ENCODE results near the gene CAPRIN1.

DNA sequence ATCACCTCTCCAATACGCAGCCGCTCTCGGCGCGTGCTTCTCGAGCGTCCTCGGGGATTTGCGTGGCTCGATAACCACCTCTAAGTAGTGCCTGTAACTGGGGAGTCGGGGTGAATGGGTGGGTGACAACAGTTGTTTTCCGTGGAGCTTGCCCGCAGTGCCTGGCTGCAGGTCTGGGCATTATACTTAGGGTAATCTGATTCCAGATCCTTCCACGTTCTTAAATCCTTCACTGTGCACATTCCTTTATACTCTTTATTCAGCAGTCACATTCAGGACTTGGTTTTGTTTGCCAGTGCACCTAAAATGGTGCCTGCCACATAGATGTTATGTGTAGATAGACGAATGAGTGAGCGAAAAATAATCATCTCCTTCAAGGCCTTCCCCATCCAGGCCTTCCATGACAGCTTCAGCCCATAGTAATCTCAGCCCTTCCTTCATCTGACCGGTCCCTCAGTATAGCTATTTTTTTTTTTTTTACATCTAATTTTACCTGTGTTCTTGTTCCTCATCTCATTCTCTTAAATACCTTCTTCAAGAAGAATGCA, 54.5 kb downstream of the CAPRIN1 start:
- TF ChIP-seq, protein P1, sequence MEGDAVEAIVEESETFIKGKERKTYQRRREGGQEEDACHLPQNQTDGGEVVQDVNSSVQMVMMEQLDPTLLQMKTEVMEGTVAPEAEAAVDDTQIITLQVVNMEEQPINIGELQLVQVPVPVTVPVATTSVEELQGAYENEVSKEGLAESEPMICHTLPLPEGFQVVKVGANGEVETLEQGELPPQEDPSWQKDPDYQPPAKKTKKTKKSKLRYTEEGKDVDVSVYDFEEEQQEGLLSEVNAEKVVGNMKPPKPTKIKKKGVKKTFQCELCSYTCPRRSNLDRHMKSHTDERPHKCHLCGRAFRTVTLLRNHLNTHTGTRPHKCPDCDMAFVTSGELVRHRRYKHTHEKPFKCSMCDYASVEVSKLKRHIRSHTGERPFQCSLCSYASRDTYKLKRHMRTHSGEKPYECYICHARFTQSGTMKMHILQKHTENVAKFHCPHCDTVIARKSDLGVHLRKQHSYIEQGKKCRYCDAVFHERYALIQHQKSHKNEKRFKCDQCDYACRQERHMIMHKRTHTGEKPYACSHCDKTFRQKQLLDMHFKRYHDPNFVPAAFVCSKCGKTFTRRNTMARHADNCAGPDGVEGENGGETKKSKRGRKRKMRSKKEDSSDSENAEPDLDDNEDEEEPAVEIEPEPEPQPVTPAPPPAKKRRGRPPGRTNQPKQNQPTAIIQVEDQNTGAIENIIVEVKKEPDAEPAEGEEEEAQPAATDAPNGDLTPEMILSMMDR (conservative IDR thresholded peaks at IDR 0.05; ENCODE audit: low read length): no peak
- no peak for TF ChIP-seq EZH2phosphoT487 (IDR thresholded peaks at IDR 0.05; ENCODE audit: borderline replicate concordance)
